ENCODE measurements around the gene NDUFS8.
A peak's percentile ranks its signal among the peaks of the same experiment; 100 is the strongest.
"Not testable (repeated sequence)": the region's sequence is repeated elsewhere in the genome, so short reads cannot be mapped to it uniquely, and the experiment has no call there.

The NDUFS8 gene

DNA sequence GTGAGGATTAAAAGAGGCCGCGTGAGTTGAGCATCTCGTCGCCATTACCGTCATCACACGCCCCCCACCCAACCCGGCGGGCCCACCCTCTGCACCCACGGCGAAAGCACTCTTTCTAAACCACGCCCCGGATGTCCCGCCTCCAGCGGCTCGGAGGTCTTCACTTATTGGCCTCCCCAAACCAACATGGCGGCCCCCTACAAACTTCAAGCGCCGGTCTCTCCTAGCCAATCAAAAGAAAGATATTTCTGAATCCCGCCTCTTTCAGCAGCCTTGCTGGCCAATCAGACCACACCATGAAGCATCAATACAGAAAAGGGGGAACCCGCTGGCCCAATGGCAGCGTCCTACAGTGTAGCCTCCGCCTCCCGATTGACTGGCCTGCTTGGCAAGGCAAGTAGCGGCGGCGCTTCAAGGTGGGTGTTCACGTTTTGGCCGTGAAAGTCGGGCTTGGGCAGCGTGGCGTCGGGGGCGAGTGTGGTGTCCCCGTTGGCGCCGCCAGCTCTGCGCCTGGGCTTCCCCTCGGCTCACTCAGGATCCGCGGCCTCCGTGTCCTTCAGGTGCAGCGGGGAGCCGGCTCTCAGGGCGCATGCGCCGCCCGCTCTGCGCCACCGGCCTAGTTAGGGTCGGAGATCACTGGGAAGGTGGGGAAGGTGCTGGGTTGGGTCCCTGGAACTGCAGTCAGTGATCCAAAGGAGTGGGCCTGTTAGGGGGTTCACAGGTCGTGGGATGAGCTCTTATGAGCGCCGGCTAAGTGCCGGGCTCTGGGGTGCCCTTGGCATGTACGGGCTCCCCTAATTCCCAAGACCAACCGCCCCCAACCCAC is at the start of gene NDUFS8:
TSS of gene NDUFS8 (plus strand) at position 364 of the 826 bp plus-strand sequence. CDS start 1,471 bp downstream, outside the sequence.
- H3K4me3 ChIP-seq, result peak within 1 kb of the TSS; percentile 65 to 94 (median 74)
- peak within 1 kb of the TSS in 20 of 21 experiments; percentile 51 to 93 (median 86) for H3K27ac ChIP-seq

DNA sequence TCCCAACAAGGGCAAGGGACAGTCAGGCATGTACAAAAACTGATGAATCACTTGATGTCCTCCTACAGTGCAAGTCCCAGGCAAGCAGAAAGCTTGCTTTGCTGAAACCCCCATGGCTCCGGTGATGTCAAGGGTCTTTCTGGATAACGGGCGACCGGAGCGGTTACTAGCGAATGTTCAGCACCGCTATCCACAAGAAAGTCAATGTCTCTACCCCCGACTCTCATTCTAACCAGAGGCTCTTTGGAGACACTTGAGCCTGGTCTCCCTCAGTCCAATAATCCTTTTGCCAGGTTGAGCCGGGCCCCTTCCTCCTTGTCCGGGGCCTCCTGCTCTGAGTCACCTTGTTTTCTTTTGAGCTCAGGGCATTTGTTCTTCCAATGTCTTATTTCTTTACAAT is 49.3 kb upstream of the NDUFS8 start:
- not testable (repeated sequence) for H3K27ac ChIP-seq, H3K4me3 ChIP-seq

DNA sequence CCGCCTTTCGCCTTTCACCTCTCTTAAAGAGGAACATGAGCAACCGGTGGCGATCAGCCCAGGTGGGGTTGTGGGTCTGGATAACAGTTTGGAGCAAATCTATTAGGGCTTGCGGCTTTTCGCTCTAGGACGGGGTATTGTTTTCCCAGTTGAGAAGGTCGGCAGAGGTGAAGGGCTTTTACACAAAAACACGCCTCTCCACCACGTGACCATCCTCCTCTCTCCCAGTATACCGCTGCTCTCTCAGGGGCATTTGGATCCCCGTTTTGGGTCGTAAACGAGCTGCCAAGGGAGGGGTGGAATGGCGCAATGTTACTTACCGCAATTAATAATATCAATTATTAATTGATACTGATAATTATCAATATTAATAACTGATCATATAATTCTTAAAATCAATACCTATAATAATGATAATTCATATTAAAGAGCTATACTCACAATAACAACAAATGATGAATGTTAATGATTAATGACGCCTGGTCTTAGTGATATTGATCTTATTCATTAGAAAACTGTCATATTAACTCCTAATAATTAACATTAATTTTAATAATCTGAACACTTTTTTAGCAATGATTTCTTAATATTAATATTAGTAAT is 48.1 kb upstream of the NDUFS8 start:
- H3K27ac ChIP-seq, H3K4me3 ChIP-seq: not testable (repeated sequence)

DNA sequence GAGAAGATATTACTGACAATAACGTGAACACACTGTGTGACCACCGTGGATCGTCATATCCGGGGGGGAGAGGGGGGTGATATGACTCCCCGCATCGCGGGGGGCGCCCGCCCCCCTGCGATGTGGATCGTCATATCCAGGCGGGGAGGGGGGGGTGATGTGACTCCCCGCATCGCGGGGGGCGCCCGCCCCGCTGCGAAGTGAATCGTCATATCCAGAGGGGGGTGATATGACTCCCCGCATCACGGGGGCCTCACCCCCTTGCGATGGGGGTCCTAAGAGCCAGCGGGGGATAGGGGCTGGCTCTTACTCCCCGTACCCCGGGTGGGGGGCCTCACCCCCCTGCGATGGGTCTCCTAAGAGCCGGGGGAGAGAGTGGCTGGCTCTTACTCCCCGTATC is 46.5 kb upstream of the NDUFS8 start:
- Histone ChIP-seq H3K27ac (no peak overlapping the region), H3K4me3 (no peak overlapping the region)

DNA sequence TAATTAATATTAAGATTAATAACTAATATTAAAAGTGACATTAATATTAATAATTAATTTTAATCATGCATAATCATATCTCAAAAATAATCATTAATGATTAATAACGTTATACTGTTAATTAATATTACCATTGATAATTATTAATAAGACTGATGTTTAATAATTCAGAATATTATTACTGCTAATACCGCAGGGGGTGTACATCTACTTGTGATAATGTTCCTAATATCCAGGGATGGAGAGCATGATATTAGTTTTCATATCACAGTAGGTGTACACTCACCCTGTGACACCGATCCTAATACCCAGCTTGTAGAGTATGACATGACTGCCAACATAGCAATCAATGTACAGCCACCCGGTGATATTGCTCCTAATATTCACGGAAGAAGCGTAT is 45.2 kb upstream of the NDUFS8 start:
- not testable (repeated sequence) for H3K4me3 ChIP-seq

DNA sequence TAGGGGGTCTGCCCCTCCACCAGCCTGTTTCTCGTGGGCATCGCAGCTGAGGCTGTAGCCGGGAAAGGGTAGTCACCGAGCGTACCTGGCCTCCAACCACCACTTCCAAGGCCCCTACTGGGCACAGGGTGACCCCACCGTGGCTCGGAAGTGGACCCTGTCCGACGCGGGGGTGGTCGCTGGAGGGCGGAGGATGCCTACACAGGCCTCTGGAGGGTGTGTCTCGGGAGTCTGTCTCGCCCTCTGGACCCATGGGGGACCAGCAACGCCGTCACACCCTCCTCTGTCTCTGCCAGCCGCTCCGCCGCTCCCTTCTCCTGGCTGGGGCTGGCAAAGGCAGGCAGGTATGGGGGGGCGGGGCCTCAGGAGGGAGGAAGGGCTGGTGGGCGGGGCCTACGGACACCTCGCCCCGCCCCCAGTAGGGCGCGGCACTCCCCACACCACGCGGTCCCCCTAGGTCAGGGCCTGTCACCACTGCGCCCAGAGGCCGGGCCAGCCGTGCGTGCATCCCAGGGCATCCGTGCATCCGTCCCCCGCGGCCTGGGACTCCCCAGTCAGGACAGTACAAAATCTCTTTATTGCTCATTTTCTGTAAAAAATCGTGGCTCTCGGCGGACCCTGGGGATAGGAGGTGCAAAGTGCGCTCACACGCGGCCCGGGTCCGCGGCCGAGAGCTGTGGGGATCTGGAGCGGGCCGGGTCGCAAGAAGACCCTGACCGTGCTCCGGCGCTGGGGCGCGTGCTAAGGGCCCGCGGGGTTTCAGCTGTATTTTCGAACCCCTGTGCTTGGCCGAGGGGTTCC is 39.7 kb upstream of the NDUFS8 start:
- H3K4me3 ChIP-seq, result not testable (repeated sequence)
- H3K27ac ChIP-seq, result peak overlapping the region in 2 of 21 experiments; percentile 54 to 61

More for the DNA sequence above, 45.2 kb upstream of the NDUFS8 start:
- H3K27ac ChIP-seq, result not testable (repeated sequence)

DNA sequence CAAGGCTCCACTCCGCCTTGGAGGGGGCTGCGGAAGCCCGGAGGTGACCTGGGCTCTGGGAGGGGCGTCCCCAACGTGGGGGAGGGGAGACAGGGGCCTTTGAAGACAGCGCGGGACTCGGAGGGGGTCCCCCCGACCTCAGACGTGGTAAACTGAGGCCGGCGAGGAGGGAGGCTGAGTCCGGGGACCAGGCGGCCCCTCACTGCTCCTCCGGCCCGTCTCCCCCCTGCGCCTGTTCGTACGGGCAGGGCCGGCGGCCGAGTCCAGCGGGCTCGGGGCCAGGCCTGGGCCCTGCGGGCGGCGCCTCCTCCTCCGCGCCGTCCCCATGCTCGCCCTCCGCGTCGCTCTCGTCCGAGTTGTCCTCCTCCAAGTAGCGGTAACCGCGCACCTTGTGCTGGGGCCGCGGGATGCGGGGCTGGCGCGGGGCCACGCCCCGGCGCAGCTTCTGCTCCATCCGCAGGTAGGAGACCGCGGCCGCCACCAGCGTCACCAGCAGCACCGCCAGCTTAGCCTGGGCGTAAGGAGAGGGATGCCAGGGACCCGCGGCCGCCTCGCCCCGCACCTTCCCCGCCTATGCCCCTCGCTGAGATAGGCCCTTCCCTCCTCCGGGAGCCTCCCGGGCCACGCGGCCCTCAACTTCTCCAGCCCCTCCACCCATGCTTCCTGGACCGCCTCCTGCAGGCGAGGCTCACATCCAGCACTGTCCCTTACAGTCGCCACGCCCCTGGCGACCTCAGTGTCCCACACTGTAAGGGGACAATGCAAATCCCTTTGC is 38.9 kb upstream of the NDUFS8 start:
- H3K4me3 ChIP-seq, result not testable (repeated sequence)
- H3K27ac ChIP-seq, result peak overlapping the region in 1 of 21 experiments; percentile 48

DNA sequence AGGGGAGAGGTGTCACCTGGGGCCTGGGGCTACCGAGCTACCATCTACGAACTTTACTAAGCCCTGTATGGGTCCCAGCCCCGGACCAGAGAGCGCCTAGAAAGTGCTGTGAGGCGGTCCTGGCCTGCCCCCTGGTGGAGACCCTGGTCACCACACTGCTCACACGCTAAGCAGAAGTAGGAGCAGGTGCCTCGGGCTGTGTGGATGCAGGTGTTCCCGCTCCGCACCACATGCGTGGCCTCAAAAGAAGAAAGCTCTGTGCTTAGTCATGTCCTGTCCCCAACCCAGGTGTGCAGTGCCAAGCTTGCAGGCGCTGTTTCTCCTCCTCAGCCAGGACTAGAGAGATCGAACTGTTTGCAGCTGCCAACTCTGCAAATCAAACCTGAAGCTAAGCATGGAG is 36.7 kb upstream of the NDUFS8 start:
- H3K27ac ChIP-seq, H3K4me3 ChIP-seq: not testable (repeated sequence)

DNA sequence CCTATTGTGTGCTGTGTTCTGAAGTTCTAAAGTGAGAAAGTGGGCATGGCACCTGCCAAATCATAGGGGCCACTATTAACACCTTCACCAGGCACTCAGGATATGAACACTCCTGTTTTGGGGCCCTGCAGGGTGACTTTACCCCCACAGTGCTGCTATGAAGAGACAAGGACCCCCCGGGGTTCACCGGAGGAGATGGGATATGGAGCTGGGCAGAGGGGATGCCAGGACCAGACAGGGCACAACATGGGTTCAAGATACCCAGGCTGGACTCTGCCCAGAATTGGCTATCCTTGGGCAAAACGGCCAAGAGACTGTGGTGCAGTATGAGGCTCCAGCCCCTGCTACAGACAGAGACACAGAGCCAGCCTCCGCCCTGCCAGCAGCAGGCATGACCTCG is 36.1 kb upstream of the NDUFS8 start:
- not testable (repeated sequence) for H3K27ac ChIP-seq, H3K4me3 ChIP-seq

DNA sequence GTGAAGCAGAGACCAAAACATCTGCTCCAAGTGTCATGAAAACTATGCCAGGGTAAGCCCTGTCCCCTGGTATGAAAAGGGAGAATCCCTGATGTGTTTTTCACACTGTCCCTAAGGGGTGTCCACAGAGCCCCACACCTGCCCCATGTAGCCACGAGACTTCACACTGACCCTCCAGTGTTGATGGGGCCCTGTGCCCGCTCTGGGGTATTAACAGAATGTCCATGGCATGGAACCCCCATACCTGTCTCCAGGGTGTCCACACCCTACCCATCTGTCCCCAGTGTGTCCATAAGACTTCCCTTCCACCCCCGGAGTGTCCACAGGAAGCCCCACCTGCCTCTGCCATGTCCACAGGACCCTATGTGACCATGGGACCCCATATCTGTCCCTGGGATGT is 35.4 kb upstream of the NDUFS8 start:
- H3K4me3 ChIP-seq, H3K27ac ChIP-seq: not testable (repeated sequence)

DNA sequence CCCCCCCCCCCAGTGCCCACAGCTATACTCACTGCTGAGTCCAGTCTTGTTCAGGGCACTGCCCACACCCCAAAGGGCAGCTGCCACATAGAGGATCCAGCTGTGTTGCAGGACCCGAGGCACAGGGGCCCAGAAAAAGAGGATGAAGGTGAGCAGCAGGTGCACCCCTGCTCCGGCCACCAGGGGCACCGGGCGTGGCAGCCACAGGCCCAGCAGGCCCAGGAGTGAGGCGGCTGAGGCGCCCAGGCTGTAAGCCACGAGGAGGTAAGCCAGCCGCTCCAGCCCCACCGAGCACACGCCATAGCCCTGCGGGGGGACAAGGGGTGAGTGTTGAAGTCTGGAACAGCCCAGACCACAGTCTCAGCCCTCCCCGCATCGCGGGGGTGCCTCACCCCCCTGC is 34.9 kb upstream of the NDUFS8 start:
- not testable (repeated sequence) for H3K27ac ChIP-seq, H3K4me3 ChIP-seq

DNA sequence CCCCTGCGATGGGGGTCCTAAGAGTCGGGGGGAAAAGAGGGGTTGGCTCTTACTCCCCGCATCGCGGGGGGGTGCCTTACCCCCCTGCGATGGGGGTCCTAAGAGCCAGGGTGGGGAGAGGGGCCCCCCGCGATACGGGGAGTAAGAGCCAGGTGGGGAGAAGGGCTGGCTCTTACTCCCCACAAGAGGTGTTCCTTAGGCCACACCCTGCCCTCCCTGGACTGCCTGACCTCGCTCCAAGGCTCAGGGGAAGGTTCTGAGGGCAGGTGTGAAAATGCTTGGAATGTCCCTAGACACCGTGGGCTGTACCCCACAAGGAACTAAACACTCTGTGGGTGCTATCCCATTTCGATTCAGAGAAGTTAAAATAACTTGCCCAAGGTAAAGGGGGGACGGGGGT is 34.4 kb upstream of the NDUFS8 start:
- H3K27ac ChIP-seq, result no peak overlapping the region

DNA sequence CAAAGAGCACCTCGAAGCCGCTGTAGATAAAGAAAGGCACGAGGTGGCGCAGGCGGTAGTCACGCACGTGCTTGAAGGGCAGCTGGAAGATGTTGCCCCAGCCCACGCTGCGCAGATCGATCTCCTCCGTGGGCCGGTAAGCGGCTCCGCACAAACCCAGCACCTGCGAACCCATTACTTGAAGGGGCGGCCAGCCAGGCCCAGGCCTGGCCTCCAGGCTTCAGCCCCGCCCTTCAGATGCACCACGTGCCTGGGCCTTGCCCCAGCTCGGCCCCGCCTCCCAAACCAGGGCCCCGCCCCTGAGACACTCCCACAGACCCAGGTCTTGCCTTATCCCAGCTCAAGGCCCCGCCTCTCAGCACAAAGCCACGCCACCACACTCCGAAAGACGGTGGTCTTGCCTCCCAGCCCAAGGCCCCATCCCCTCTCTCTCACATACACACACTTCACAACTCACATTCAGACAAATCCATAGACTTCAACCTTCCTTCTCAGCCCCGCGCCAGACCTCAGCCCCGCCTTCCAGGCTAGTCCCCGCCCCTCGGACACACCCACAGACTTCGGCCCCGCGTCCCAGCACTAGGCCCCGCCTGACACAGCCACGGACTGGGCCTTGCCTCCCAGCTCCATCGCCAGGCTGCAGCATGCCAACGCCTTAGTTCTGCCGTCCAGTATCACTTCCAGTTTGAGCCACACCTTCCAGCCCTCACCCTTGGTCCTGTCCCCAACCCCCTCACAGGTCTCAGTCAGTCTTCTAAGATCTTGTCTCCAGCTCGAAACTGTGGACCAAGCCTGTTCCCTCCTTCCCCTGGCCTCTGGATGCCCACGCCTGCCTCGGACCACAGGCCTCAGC is 33.6 kb upstream of the NDUFS8 start:
- no peak overlapping the region for H3K4me3 ChIP-seq
- peak overlapping the region in 1 of 21 experiments; percentile 46 for H3K27ac ChIP-seq

More for the DNA sequence above, 34.4 kb upstream of the NDUFS8 start:
- no peak overlapping the region for H3K4me3 ChIP-seq

DNA sequence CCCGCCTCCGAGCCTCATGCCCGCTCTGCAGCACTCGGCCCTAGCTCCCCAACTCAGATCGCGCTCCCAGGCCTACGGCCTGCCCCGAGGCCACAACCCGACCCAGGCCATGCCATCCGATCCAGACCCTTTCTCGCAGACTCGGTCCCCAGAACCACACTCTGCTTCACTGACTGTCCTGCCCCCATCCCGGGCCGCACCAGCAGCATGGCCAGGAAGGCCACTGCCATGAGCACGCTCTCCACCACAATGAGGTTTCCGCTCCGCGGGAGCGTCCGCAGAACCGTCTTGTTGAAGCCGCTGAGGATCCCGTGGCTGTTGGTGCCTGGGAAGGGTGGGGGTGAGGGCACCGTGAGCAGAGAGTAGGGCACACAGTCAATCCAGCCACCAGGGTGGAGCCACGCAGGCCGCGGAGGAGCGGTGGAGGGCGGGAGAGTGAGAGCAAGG is 33.0 kb upstream of the NDUFS8 start:
- Histone ChIP-seq H3K27ac (peak overlapping the region in 1 of 21 experiments; percentile 46), H3K4me3 (no peak overlapping the region)

DNA sequence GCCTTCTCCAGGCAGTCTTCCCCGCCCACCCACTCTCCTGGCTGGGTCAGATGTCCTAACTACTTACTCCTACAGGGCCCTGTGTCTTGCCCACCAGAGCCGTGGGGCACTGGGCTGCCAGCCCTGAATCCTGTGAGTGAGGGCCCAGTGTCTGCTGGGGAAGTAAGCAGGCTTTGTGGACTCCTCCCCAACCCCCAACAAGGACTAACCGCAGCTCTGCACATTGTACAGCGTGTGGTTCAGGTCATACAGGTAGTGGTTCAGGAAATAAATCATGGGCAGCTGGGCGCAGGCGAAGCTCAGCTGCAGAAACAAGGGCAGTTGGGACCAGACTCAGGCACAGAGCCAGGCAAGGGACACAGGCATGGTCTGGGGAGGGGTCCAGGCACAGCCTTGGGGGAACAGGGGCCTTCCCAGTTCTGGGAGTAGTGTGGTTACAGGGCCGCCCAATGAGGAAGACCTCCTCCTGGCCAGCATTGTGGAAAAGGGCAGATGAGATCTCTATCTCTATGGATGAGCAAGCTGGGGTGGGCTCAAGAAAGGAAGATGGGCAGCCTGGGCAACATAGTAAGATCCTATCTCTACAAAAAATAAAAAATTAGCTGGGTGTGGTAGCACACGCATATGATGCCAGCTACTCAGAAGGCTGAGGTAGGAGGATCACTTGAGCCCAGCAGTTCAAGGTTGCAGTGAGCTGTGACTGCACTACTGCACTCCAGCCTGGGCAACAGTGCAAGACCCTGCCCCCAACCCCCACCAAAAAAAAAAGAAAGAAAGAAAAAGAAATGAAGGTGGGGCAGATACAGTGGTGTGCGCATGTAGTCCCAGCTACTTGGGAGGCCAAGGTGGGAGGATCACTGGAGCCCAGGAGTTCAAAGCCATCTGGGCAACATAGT is 32.1 kb upstream of the NDUFS8 start:
- Histone ChIP-seq H3K27ac (peak overlapping the region in 1 of 21 experiments; percentile 46), H3K4me3 (no peak overlapping the region)

DNA sequence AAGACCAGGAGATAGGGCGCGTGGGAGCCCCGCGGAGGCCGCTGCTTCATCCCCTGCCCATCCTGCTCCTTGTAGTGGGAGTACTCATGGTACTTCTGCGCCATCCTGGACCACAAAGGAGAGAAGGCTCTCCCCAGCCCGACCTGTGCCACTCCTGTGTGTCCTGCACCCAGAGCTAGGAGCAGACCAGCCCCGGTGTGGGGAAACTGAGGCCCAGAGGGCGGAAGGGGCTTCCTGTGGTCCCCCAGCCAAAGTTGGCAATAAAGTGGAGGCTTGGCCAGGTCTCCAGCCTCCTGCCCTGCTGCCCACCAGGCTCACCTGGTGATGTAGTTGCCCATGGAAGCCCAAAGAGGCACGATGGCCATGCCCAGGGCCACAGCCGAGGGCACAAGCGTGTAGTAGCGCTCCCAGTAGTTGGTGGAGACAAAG is 31.3 kb upstream of the NDUFS8 start:
- Histone ChIP-seq H3K4me3 (no peak overlapping the region), H3K27ac (no peak overlapping the region)

DNA sequence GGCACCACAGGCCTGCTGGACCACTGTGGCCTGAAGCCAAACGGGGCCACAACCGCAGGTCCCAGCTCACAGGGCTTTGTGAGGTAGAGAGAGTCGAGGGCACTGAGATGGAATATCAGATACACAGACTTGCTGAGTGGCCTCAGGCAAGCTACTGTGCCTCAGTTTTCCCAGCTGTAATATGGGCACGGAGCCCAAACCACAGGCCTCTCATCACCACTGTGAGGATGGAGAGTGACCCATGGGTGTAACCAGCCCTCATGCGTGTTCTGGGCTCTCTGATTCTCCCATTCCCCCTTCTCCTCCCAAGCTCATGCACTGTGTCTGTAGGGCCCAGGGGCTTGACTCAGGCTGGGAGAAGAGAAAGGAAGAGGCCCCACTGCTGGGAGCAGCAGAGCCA is 30.8 kb upstream of the NDUFS8 start:
- H3K27ac ChIP-seq, result no peak overlapping the region
- no peak overlapping the region for H3K4me3 ChIP-seq

DNA sequence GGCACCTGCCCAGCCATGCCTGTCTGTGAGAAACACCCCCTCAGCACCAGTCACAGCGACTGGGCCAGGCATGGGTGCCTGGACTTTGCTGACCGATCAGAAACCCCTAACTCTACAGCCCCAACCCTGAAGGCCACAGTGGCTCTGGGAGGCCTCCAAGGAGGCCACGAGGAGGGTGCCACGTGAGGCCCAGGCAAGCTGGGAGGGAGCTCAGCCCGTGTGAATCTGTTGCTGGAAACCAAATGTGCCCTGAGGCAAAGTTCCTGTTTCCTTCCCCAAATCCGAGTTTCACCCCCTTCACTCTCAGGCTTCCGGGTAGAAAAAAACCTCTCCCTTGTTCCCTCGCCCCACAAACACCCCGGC is 27.9 kb upstream of the NDUFS8 start:
- Histone ChIP-seq H3K27ac (peak overlapping the region in 9 of 21 experiments; percentile 40 to 92 (median 83)), H3K4me3 (peak overlapping the region; percentile 47 to 85 (median 69))

Data from skin epidermis (tissue), 12 donors.